Kidney (tissue), 14 donors: Measurements from ENCODE around the gene NGF. TPM values are rescaled to one million over a fixed set of nuclear protein-coding genes. Genes with fewer than 3 reads are reported as not detected.

Source experiments
- DNase-seq, 5 donors: peaks; one replicate each; pipeline ENCODE4 v3.0.0-alpha.2; 2013 to 2020
- FAIRE-seq: peaks from 2 replicates; lab custom pipeline; 2012; peaks lifted over from hg19 to GRCh38; lab: Jason Lieb, UNC
- H3K27ac ChIP-seq, 2 donors: one replicate each; pipeline ENCODE4 v1.7.0; 2013; ENCODE audit warnings: low read depth in 2 of 2, low read length in 2 of 2, inconsistent platforms in 1 of 2
- H3K27me3 ChIP-seq: one replicate; pipeline ENCODE4 v1.7.1; 2013; ENCODE audit warnings: low read length, inconsistent platforms; ENCODE audit not compliant: control insufficient read depth, insufficient read depth
- H3K36me3 ChIP-seq, 3 donors: one replicate each; pipeline versions ENCODE4 v1.7.0 to v1.7.1; 2013; ENCODE audit warnings: low read length in 3 of 3, control low read depth in 1 of 3, inconsistent platforms in 1 of 3; ENCODE audit not compliant: insufficient read depth in 3 of 3, control insufficient read depth in 2 of 3
- H3K4me1 ChIP-seq, 3 donors: one replicate each; pipeline versions ENCODE4 v1.7.0 to v1.7.1; 2013; ENCODE audit warnings: low read length in 3 of 3, inconsistent platforms in 1 of 3, low read depth in 1 of 3; ENCODE audit not compliant: control insufficient read depth in 2 of 3, insufficient read depth in 2 of 3
- H3K4me3 ChIP-seq, 3 donors: one replicate each; pipeline versions ENCODE4 v1.7.0 to v1.8.1; 2013; ENCODE audit warnings: low read length in 3 of 3, control low read depth in 1 of 3, inconsistent platforms in 1 of 3
- H3K9ac ChIP-seq, 3 donors: one replicate each; pipeline versions ENCODE4 v1.7.0 to v1.7.1; 2013; ENCODE audit warnings: low read length in 3 of 3, control low read depth in 1 of 3, inconsistent platforms in 1 of 3
- H3K9me3 ChIP-seq, 3 donors: one replicate each; pipeline versions ENCODE4 v1.7.0 to v1.7.1; 2013; ENCODE audit warnings: low read length in 3 of 3, control low read depth in 1 of 3, inconsistent platforms in 1 of 3; ENCODE audit not compliant: control insufficient read depth in 2 of 3, insufficient read depth in 1 of 3
- CTCF ChIP-seq: IDR thresholded peaks from 3 replicates; pipeline ENCODE4 v1.5.1; 2012; ENCODE audit warnings: mild to moderate bottlenecking, moderate library complexity, borderline replicate concordance; ENCODE audit not compliant: insufficient read depth; ENCODE audit errors: extremely low read depth
- intact Hi-C: fragments of 100-400 bp; cut with DNase I; formaldehyde crosslinking; loops from one replicate; pipeline ENCODE4 v1.11.1; 2022
- polyA plus RNA-seq: library from polyadenylated mRNA; stranded (reverse); fragments of 350-450 nt; fragmentation: Illumina TruSeq; extraction: RNeasy Lipid Tissue Mini Kit (QIAGEN cat#74804); gene quantifications from one replicate; pipeline ENCODE4 v1.2.3, GENCODE V29; 2014; ENCODE audit warnings: low read depth, low replicate concordance; ENCODE audit not compliant: insufficient read depth
- total RNA-seq: library from RNA; stranded (reverse); fragmentation: NEBNext Ultra II Directional; extraction: Animal tissue kit (Norgen Biotek cat#: 25700); gene quantifications from one replicate; pipeline ENCODE4 v1.2.1, GENCODE V29; 2021
- donor health status: control.
- donor health status: control.
- donor health status: control.
- donor health status: control.
- donor health status: control.
- donor health status: DM: yes; HTN: yes; CAD: no.
- donor health status: Normal renal cell carcinoma (clear cell type).

NGF gene
- total and polyA plus RNA-seq, 2 donors from 2014 or later: 1.2 to 6.0 TPM

GRCh38 chr1:115266729-115267421 is 71.2 kb downstream of the NGF start:
- Histone ChIP-seq H3K36me3 (no peaks in the 10 kb centered on the region), H3K27me3 (no peaks in the 10 kb centered on the region), H3K4me3 (no peak overlapping the region), H3K9ac (no peak overlapping the region), H3K27ac (peak overlapping the region; percentile 47 to 73), H3K4me1 (no peaks in the 10 kb centered on the region), H3K9me3 (no peaks in the 10 kb centered on the region)
- DNase-seq: peak; percentile 50 to 90 (median 76)
- no peak for FAIRE-seq
- intact Hi-C loops: no loop called here
- no peak for TF ChIP-seq CTCF

GRCh38 chr1:115265099-115265498 is 73.0 kb downstream of the NGF start:
- no peak for TF ChIP-seq CTCF
- DNase-seq: no peak
- H3K36me3 ChIP-seq: no peaks in the 10 kb centered on the region
- H3K4me3 ChIP-seq: no peak overlapping the region
- H3K27ac ChIP-seq: no peak overlapping the region
- no peaks in the 10 kb centered on the region for H3K4me1 ChIP-seq
- FAIRE-seq: no peak
- no peaks in the 10 kb centered on the region for H3K9me3 ChIP-seq
- no peak overlapping the region for H3K9ac ChIP-seq
- H3K27me3 ChIP-seq: no peaks in the 10 kb centered on the region
- intact Hi-C loops: no loop called here

GRCh38 chr1:115262886-115263285 is 75.2 kb downstream of the NGF start:
- no peak for TF ChIP-seq CTCF
- intact Hi-C loops: no loop called here
- H3K4me1 ChIP-seq: no peaks in the 10 kb centered on the region
- FAIRE-seq (no peak), DNase-seq (peak in 1 of 5 donors; percentile 32)
- no peak overlapping the region for H3K4me3 ChIP-seq
- H3K27ac ChIP-seq: no peak overlapping the region
- peaks cover 0 to 14% (median 0%) of the 10 kb centered on the region in 3 donors for H3K9me3 ChIP-seq
- no peaks in the 10 kb centered on the region for H3K36me3 ChIP-seq
- H3K27me3 ChIP-seq: no peaks in the 10 kb centered on the region
- no peak overlapping the region for H3K9ac ChIP-seq
